ENCODE results near the gene GPR157.

Gene GPR157

GRCh38 chr1:9059891-9060744, 68.8 kb downstream of the GPR157 start:
- no peak for DNase-seq

- no peak for DNase-seq
Measured at GRCh38 chr1:9058465-9058864, 70.4 kb downstream of the GPR157 start.

GRCh38 chr1:9057851-9058250, 71.1 kb downstream of the GPR157 start:
- DNase-seq, result no peak

- DNase-seq, result no peak
Measured at GRCh38 chr1:9052272-9053049, 76.4 kb downstream of the GPR157 start.

- no peak for DNase-seq
Measured at GRCh38 chr1:9051379-9051778, 77.5 kb downstream of the GPR157 start.

GRCh38 chr1:9050803-9051202, 78.1 kb downstream of the GPR157 start:
- no peak for DNase-seq

All from fibroblast of skin of back (primary cell).